Mesenchymal stem cell (in vitro differentiated cells and primary cell): ENCODE results near the gene GYPC.
"Not testable (repeated sequence)": the region's sequence is repeated elsewhere in the genome, so short reads cannot be mapped to it uniquely, and the experiment has no call there.

Source experiments
- DNase-seq: peaks from one replicate; pipeline ENCODE4 v3.0.0-alpha.2; 2013
- H2AFZ ChIP-seq: one replicate; pipeline ENCODE4 v1.6.1; 2013; ENCODE audit warnings: low read depth, mild to moderate bottlenecking, control low read depth, inconsistent platforms, low read length, moderate library complexity
- H2AK5ac ChIP-seq: 2 replicates; pipeline ENCODE4 v1.6.1; 2013; ENCODE audit warnings: low read length, moderate library complexity, mild to moderate bottlenecking, inconsistent platforms; ENCODE audit not compliant: severe bottlenecking
- H2BK120ac ChIP-seq: one replicate; pipeline ENCODE4 v1.6.1; 2013; ENCODE audit warnings: low read depth, mild to moderate bottlenecking, inconsistent platforms, low read length, moderate library complexity
- H2BK12ac ChIP-seq, 2 experiments: one replicate each; pipeline ENCODE4 v1.6.1; 2013; ENCODE audit warnings: inconsistent platforms in 2 of 2, low read length in 2 of 2, mild to moderate bottlenecking in 2 of 2, moderate library complexity in 2 of 2, control low read depth in 1 of 2
- H2BK15ac ChIP-seq: one replicate; pipeline ENCODE4 v1.6.1; 2013; ENCODE audit warnings: mild to moderate bottlenecking, low read depth, inconsistent platforms; ENCODE audit not compliant: poor library complexity, severe bottlenecking
- H2BK5ac ChIP-seq: 2 replicates; pipeline ENCODE4 v1.6.1; 2013; ENCODE audit warnings: low read depth, mild to moderate bottlenecking, low read length, control low read depth, inconsistent platforms; ENCODE audit not compliant: poor library complexity, severe bottlenecking
- H3K14ac ChIP-seq, 2 experiments: one replicate each; pipeline ENCODE4 v1.6.1; 2013; ENCODE audit warnings: inconsistent platforms in 2 of 2, low read length in 2 of 2, control low read depth in 1 of 2, mild to moderate bottlenecking in 1 of 2, moderate library complexity in 1 of 2
- H3K18ac ChIP-seq, 2 experiments: one replicate each; pipeline ENCODE4 v1.6.1; 2013; ENCODE audit warnings: inconsistent platforms in 2 of 2, low read length in 2 of 2, control low read depth in 1 of 2, low read depth in 1 of 2, mild to moderate bottlenecking in 1 of 2
- H3K23ac ChIP-seq, 2 experiments: one replicate each; pipeline ENCODE4 v1.6.1; 2013; ENCODE audit warnings: inconsistent platforms in 2 of 2, low read length in 2 of 2, mild to moderate bottlenecking in 2 of 2, moderate library complexity in 2 of 2, control low read depth in 1 of 2
- H3K27ac ChIP-seq: 2 replicates; pipeline ENCODE4 v1.5.1; 2013; ENCODE audit warnings: mild to moderate bottlenecking, moderate library complexity, low read length, control low read depth, inconsistent platforms; ENCODE audit not compliant: poor library complexity, severe bottlenecking
- H3K27me3 ChIP-seq, 2 experiments: 2 replicates each; pipeline versions ENCODE4 v1.6.1 to v1.7.0; 2013; ENCODE audit warnings: low read length in 2 of 2, mild to moderate bottlenecking in 2 of 2, moderate library complexity in 2 of 2, control low read depth in 1 of 2, inconsistent platforms in 1 of 2; ENCODE audit not compliant: control insufficient read depth in 1 of 2, insufficient read depth in 1 of 2
- H3K36me3 ChIP-seq, 2 experiments: 2 replicates each; pipeline versions ENCODE4 v1.6.1 to v1.7.0; 2013; ENCODE audit warnings: low read length in 2 of 2, control low read depth in 1 of 2, inconsistent platforms in 1 of 2, low read depth in 1 of 2, mild to moderate bottlenecking in 1 of 2; ENCODE audit not compliant: insufficient read depth in 2 of 2, control insufficient read depth in 1 of 2
- H3K4ac ChIP-seq, 2 experiments: one replicate each; pipeline ENCODE4 v1.6.1; 2013; ENCODE audit warnings: inconsistent platforms in 2 of 2, low read length in 2 of 2, mild to moderate bottlenecking in 2 of 2, moderate library complexity in 2 of 2, control low read depth in 1 of 2, low read depth in 1 of 2
- H3K4me1 ChIP-seq: 2 replicates; pipeline ENCODE4 v1.6.1; 2013; ENCODE audit warnings: low read depth, low read length, control low read depth; ENCODE audit not compliant: control insufficient read depth, insufficient read depth
- H3K4me2 ChIP-seq: 2 replicates; pipeline ENCODE4 v1.6.1; 2013; ENCODE audit warnings: low read length, mild to moderate bottlenecking, inconsistent platforms; ENCODE audit not compliant: poor library complexity, severe bottlenecking
- H3K4me3 ChIP-seq, 2 experiments: 2 replicates each; pipeline versions ENCODE4 v1.5.1 to v1.7.0; 2013; ENCODE audit warnings: low read length in 2 of 2, mild to moderate bottlenecking in 2 of 2, control low read depth in 1 of 2, low read depth in 1 of 2; ENCODE audit not compliant: insufficient read depth in 1 of 2
- H3K79me1 ChIP-seq: replicated peaks from 2 replicates; pipeline ENCODE4 v1.6.1; 2013; ENCODE audit warnings: mild to moderate bottlenecking, control low read depth, low read length, inconsistent platforms; ENCODE audit not compliant: poor library complexity, severe bottlenecking
- H3K9ac ChIP-seq: 2 replicates; pipeline ENCODE4 v1.7.0; 2013; ENCODE audit warnings: mild to moderate bottlenecking, low read length, moderate library complexity
- H3K9me3 ChIP-seq: 2 replicates; pipeline ENCODE4 v1.7.0; 2013; ENCODE audit warnings: mild to moderate bottlenecking, low read length; ENCODE audit not compliant: control insufficient read depth
- H4K8ac ChIP-seq: one replicate; pipeline ENCODE4 v1.6.1; 2013; ENCODE audit warnings: inconsistent platforms, mild to moderate bottlenecking, low read length, moderate library complexity
- H4K91ac ChIP-seq: one replicate; pipeline ENCODE4 v1.6.1; 2013; ENCODE audit warnings: mild to moderate bottlenecking, low read length, inconsistent platforms
- WGBS: methylation state at CpG from one replicate; pipeline ENCODE4 v1.1.7; 2013; ENCODE audit warnings: mixed read lengths; 5-methylcytosine and 5-hydroxymethylcytosine counted together

GYPC gene

GRCh38 chr2:126686841-126687485, 31.0 kb downstream of the GYPC start:
- peaks cover 43% of the 10 kb centered on the region for H3K79me1 ChIP-seq
- peaks cover 45 to 50% of the 10 kb centered on the region in 2 experiments for H3K36me3 ChIP-seq

GRCh38 chr2:126687503-126687902, 31.5 kb downstream of the GYPC start:
- Histone ChIP-seq H3K23ac (no peak overlapping the region), H3K14ac (no peak overlapping the region), H2AFZ (no peak overlapping the region), H3K4ac (no peak overlapping the region), H3K4me1 (peaks cover 8% of the 10 kb centered on the region), H3K18ac (no peak overlapping the region), H3K27me3 (no peaks in the 10 kb centered on the region), H4K91ac (no peak overlapping the region), H2BK12ac (no peak overlapping the region), H3K4me3 (no peak overlapping the region), H2BK15ac (no peak overlapping the region), H2BK120ac (no peak overlapping the region), H3K27ac (no peak overlapping the region), H3K36me3 (peaks cover 43 to 48% of the 10 kb centered on the region in 2 experiments), H3K9me3 (no peaks in the 10 kb centered on the region), H3K9ac (no peak overlapping the region), H4K8ac (no peak overlapping the region), H3K4me2 (no peak overlapping the region), H3K79me1 (peaks cover 41% of the 10 kb centered on the region), H2BK5ac (no peak overlapping the region), H2AK5ac (peak overlapping the region; percentile 39)
- WGBS, result 100% methylated on average over 2 of the region's 2 CpGs
- no peak for DNase-seq

More at GRCh38 chr2:126686841-126687485, 31.0 kb downstream of the GYPC start:
- Histone ChIP-seq H2BK5ac (no peak overlapping the region), H3K4me2 (no peak overlapping the region), H3K4me3 (no peak overlapping the region), H3K27me3 (no peaks in the 10 kb centered on the region), H3K4me1 (peaks cover 6% of the 10 kb centered on the region), H3K9ac (no peak overlapping the region), H3K23ac (no peak overlapping the region), H2BK15ac (no peak overlapping the region), H3K14ac (no peak overlapping the region), H3K4ac (no peak overlapping the region), H2BK12ac (no peak overlapping the region), H3K9me3 (no peaks in the 10 kb centered on the region), H4K8ac (no peak overlapping the region), H4K91ac (no peak overlapping the region), H2BK120ac (no peak overlapping the region), H3K27ac (no peak overlapping the region), H2AFZ (no peak overlapping the region), H3K18ac (no peak overlapping the region), H2AK5ac (no peak overlapping the region)
- no peak for DNase-seq
- WGBS, result 95% methylated on average over 4 of the region's 5 CpGs

- not testable (repeated sequence) for H3K14ac ChIP-seq, H2BK15ac ChIP-seq, H3K9me3 ChIP-seq, H3K9ac ChIP-seq, H3K4me1 ChIP-seq, H4K8ac ChIP-seq, DNase-seq, H3K4me2 ChIP-seq, H2BK12ac ChIP-seq, H3K27me3 ChIP-seq, H2BK5ac ChIP-seq, H2BK120ac ChIP-seq, H3K4ac ChIP-seq, H2AFZ ChIP-seq, H3K4me3 ChIP-seq, H3K18ac ChIP-seq, H3K23ac ChIP-seq, H2AK5ac ChIP-seq, H4K91ac ChIP-seq
- H3K27ac ChIP-seq, result peak overlapping the region; percentile 5
- 86% methylated on average over 2 of the region's 2 CpGs for WGBS
- H3K36me3 ChIP-seq, result peaks cover 44 to 48% of the 10 kb centered on the region in 2 experiments
- peaks cover 40% of the 10 kb centered on the region for H3K79me1 ChIP-seq
These were observed 32.6 kb downstream of the GYPC start for GRCh38 chr2:126688594-126688993.

- H3K36me3 ChIP-seq, result peaks cover 54 to 55% of the 10 kb centered on the region in 2 experiments
- peaks cover 30% of the 10 kb centered on the region for H3K79me1 ChIP-seq
- not testable (repeated sequence) for H4K91ac ChIP-seq, H2BK12ac ChIP-seq, H3K4me2 ChIP-seq, H3K27ac ChIP-seq, H4K8ac ChIP-seq, H3K14ac ChIP-seq, H2BK120ac ChIP-seq, H2AFZ ChIP-seq, H3K4ac ChIP-seq, H3K9me3 ChIP-seq, H2BK15ac ChIP-seq, H3K18ac ChIP-seq, H3K4me3 ChIP-seq, H3K9ac ChIP-seq, H2BK5ac ChIP-seq, H2AK5ac ChIP-seq, DNase-seq, H3K27me3 ChIP-seq, H3K23ac ChIP-seq, H3K4me1 ChIP-seq
- no CpG with 5 or more reads among the region's 1 CpG for WGBS
These were observed 36.3 kb downstream of the GYPC start for GRCh38 chr2:126692241-126692640.
